CD4-positive, alpha-beta T cell treated with Interleukin-17A for 1 hour (primary cell): ENCODE measurements around the gene KRT77.
"Not testable (repeated sequence)": the region's sequence is repeated elsewhere in the genome, so short reads cannot be mapped to it uniquely, and the experiment has no call there.

Experiments
- DNase-seq: peaks from one replicate; pipeline ENCODE4 v3.0.0-alpha.2; 2020

The KRT77 gene

GRCh38 chr12:52721838-52722470, 18.6 kb upstream of the KRT77 start:
- DNase-seq = no peak

DNA sequence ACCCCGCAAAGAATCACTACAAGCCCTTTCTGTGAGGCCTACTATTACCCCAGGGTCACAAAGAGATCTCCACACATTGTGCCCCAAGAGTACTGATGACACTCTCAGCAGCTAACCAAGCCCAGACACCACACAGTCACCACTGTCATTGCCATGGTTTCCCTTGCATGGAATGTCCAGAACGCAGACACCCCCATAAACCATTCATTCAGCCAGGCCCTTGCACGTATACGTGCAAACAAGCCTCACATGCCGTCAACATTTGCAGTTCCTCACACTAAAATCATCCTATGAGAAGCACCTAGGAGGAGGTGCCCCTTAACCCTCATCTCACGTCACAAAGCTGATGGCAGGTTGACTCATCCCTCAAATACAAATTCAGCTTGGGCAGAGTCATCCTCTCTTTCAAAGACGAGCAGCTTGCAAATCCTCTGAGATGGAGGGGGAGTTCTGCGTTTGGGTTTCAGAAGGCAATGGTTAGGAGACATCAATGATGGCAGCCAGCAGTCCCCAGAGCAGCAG, 17.1 kb upstream of the KRT77 start:
- no peak for DNase-seq

- DNase-seq = no peak
These were observed 12.7 kb upstream of the KRT77 start for GRCh38 chr12:52716061-52716460.

GRCh38 chr12:52715416-52715815, 12.1 kb upstream of the KRT77 start:
- no peak for DNase-seq

GRCh38 chr12:52714887-52715281, 11.6 kb upstream of the KRT77 start:
- DNase-seq = no peak

- no peak for DNase-seq
These were observed 10.9 kb upstream of the KRT77 start for GRCh38 chr12:52713960-52714886.

DNA sequence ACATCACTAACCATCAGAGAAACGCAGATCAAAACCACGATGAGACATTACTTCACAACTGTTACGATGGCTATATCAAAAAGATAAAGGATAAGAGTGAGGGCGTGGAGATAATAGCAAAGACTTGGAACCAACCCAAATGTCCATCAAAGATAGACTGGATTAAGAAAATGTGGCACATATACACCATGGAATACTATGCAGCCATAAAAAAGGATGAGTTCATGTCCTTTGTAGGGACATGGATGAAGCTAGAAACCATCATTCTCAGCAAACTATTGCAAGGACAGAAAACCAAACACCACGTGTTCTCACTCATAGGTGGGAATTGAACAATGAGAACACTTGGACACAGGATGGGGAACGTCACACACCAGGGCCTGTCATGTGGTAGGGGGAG, 8.8 kb upstream of the KRT77 start:
- not testable (repeated sequence) for DNase-seq

- no peak for DNase-seq
These were observed 7.4 kb upstream of the KRT77 start for GRCh38 chr12:52710730-52711129.

DNA sequence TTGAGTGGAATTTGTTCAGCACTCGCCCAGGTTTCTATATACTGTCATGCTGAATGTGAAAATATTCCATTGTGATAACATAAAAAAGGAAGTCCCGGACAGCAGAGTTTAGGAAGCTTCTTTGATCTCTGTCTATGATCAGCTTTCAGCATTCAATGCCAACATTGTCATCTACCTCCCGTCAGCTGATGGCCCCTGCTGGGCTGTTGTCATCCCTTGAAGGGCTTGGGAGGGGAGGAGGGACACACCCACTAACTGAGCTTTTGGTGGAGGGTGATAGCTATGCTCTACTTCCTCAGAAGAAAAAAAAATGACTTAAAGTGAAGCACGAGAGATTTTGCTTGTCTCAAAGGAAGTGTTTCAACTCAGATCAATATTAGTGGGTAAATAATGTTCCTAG, 4.7 kb upstream of the KRT77 start:
- no peak for DNase-seq

DNA sequence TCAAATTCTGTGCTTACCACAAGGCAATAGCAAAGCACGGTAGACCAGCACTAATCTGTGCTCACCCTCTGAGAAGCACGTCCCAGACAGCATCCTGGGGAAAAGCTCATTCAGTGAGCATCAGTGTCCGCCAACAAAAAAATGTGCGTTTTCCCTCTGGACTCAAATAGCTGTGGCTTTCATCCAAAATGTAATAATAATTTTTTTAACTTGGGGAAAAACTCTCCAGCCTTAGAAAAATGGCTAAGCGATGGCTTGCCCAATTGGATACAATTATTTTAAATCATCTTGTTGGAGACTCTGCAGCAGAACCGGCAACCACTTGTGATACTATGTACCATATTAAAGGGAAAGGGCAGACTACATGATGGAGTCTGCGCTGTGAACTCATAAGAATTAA, 1.1 kb upstream of the KRT77 start:
- no peak for DNase-seq

- DNase-seq = no peak
These were observed 554 bp upstream of the KRT77 start for GRCh38 chr12:52703878-52704277.

DNA sequence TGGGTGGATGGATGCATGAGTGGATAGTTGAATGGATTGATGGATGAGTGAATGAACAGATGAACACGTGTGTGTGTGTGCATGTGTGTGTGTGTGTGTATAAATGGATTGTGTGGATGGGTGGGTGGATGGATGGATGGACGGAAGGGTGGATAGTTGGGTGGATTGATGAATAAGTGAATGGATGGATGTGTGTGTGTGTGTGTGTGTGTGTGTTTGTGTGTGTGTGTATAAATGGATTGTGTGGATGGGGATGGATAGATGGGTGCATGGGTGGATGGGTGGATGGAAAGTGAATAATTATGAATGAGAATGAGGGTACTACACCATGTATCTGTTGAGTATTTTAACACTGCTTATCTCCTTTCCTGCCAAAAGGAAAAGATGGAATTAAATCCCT, 986 bp downstream of the KRT77 start:
- no peak for DNase-seq

DNA sequence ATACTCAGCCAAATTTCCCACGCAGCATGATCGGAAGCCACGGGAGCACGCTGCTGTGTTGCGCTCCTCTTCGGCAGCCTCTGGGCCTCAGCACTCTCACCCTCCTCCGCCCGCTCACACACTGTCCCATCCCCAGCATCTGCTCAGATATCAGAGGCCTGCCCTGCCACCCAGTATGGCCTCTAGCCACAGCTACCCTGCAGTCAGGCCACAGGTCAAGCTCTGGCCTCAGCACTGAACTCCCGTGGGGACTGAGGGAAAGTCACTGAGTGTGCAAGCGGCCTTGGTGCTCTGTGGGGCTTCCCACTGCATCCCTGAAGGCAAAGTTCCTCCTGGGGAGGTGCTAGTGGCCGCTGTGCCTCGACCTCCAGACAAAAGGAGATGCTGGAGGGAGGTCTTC, 2.0 kb downstream of the KRT77 start:
- no peak for DNase-seq

GRCh38 chr12:52699960-52700359, 3.4 kb downstream of the KRT77 start:
- DNase-seq = no peak

GRCh38 chr12:52699373-52699772, 4.0 kb downstream of the KRT77 start:
- DNase-seq = no peak

DNA sequence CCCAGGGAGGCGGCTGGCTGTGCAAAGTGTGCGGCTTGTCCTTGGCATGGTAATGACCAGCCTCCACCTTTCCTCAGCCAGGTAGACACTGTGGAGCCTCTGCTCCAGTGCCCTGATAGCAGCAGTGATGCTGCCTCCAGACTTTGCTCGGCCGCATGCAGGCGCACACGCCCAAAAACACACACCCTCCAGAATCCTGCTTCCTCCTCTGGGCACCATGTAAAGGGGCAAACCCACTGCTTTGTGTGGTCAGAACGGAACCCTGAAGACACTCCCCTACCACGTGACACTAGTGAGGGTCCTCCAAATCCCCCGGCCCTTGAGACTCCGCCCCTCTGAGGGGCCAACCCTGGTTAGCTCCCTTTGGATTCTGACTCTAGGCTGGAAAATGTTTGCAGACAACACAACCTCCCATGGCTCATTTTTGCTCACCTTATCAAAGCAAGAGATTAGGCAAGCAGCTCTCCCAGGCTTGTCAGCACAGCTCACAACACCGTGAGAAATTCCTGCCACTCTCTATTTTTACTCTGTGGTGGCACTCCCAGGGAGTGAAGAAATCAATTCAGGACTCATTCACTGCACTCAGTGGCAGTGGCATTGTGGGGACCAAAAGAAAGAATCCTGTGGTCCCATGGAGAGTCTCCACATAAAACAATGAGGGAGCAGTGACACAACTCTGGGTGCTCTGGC, 4.5 kb downstream of the KRT77 start:
- no peak for DNase-seq

GRCh38 chr12:52697058-52697582, 6.2 kb downstream of the KRT77 start:
- DNase-seq = no peak

DNA sequence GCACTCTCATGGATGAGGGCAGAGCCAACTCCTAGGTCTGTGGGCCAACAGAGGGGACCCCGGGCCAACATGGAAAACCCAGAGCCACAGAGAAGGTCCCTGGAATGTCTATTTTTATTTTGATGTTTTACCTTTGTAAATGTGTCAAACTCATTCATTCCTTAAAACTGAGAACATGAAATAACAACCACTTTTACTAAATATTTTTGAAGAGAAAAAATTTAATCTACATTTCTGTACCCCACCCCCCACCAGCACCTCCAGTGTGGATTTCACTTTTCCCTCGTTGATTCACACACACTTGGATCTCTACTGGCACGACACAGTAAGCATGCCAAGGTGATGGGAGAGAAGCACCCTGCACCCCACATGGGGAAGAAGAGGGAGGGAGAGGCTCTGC, 6.7 kb downstream of the KRT77 start:
- no peak for DNase-seq

- DNase-seq = no peak
These were observed 8.3 kb downstream of the KRT77 start for GRCh38 chr12:52695039-52695438.

DNA sequence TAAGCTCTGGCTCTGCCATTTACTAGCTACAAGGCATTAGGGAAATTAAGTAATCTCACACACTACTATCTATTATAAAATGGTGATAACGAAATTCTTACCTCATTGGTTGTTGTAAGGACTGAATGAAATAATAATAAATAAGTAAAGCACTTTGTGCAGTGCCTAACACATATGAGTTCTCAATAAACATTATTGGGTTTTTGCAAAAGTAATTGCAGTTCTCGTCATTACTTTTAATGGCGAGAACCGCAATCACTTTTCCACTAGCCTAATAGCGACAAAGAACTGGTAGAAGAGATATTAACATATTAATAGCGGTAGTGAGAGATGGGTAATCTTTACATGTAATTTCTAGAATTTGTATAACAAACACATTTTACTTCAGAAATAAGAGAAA, 9.2 kb downstream of the KRT77 start:
- DNase-seq = no peak

GRCh38 chr12:52693261-52693660, 10.1 kb downstream of the KRT77 start:
- no peak for DNase-seq

DNA sequence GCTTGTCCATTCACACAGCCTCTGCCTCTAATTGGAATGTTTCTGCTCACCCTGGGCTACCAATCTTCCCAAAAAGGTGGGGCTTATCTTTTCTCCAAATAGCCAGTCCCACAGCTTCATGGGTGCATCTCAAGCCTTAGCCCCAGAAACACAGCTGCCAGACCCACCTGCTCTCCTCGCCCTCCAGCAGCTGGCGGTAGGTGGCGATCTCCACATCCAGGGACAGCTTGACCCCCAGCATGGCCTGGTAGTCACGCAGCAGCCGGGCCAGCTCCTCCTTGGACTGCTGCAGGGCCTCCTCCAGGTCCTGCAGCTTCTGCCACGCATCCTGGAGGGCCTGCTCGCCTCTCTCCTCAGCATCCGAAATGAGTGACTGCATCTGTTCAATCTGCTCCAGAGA, 11.1 kb downstream of the KRT77 start:
- DNase-seq = no peak

- DNase-seq = no peak
These were observed 11.5 kb downstream of the KRT77 start for GRCh38 chr12:52691841-52692150.
